NCI-H345 treated with DMSO at 0.1 percent for 48 hours (cell line): ENCODE data around the gene MVB12A.
A peak's percentile ranks its signal among the peaks of the same experiment; 100 is the strongest.

Experiments used
- DNase-seq: peaks from one replicate; lab custom pipeline; 2025; ENCODE audit not compliant: unreplicated experiment; lab: John Stamatoyannopoulos, UW

MVB12A gene

DNA sequence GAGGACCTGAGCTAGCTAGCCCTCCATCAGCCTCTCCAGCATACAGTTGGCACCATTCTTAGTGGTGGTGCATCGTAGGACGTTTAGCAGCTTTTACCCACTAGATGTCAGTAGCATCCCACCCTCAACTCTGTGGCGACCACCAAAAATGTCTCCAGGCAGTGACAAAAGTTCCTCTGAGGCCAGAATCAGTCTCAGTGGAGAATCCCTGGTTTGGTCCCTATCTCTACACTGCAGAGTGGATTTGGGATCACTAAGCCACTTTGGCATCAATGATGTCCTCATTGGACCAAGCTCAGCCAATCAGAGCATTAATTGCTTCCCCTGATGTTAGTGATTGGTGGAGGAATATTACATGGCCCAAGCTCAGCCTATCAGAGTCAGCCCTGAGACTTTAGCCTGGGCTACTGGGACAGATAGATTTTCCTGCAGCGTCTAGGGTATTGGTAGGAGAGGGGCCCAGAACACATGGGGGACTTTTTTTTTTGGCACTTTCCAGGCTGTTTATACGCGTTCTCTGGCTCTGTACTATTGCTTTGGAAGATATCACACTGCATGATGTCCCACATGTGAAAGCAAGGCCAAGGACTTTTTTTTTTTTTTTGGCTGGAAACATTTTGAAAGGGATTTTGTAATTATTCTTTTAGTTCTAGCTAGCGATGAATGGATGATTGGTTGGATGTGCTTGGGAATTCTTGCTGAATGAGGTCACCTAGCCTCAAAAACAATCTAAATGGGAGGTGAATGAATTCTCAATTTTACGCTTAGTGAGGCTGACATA, 21.6 kb downstream of the MVB12A start:
- no peak for DNase-seq

DNA sequence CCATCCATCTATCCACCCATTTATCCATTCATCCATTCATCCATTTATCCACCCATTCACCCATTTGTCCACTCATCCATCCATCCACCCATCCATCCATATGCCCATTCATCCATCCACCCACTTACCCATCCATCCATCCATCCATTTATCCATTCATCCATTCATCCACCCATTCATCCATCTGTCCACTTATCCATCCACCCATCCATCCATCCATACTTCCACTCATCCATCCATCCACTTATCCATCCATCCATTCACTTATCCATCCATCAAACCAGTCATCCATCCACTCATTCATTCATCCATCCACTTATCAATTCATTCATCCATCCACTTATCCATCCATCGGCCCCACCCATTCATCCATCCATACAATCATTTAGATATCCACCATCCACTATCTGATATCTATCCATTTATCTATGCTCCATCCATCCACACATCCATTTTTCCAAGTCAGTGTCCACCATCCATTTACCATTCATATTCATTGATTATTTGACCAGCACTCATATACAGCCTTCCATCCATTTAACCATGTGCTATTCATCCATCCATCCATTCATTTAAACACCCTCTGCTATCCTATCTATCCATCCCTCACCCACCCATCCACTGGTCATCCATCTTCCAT, 25.8 kb downstream of the MVB12A start:
- DNase-seq, result no peak

DNA sequence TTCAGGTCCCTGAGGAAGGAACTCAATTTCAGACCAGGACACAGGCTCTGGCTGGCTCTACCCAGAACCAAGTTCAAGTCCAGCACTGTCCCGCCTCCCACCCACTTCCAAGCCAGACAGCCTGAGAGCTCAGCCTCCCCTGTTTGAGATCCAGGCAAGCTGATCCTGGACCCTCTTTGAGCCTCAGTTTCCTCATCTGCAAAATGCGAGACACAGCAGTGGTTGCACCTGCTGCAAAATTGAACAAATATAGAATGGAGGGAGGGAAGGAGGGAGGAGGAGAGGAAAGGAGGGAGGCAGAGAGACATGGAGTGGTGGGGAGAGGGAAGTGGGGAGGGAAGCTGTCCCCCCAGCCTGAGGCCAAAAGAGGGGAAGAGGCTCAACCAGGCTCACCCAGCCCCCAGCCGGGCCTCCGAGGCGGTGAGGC, 27.9 kb downstream of the MVB12A start:
- DNase-seq, result no peak

DNA sequence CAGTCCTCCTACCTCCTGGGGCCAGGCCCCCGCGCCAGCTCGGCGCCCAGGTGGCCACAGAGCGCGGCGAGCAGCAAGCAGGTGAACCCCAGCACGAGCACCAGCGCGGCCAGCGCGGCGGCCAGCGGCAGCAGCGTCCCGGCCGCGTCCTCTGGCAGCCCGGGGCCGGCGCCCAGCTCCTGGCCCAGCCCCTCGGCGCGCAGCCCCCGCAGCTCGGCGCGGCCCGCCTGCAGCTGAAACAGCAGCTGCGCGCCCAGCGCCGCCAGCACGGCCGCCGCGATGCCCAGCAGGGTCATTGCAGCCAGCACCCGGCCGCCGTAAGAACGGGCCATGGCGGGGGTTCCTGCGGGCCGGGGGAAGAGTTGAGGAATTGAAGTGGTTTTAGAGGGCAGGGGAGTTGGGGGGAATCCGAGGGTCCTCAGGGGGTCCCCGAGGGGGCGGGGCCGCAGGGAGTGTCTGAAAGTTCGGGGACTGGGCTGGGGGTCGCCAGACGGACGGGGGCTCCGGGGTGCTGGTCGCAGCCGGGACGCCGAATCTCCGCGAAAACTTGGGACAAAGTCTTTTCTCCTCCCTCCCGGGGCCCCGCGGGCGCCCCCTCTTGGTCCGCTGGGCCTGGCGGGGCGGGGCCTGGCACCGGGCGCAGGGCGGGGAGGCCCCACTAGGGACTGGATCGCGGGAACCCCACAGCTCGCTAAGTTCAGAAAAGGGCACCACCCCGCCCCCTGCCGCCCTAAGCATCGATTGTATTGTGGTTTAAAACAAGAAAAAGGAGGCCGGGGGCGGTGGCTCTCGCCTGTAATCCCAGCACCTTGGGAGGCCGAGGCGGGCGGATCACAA, 28.5 kb downstream of the MVB12A start, which contains the start of gene TMEM221:
TSS of gene TMEM221 (minus strand) at position 538 of the 837 bp plus-strand sequence. CDS start at position 332, 206 bp downstream.
- DNase-seq, result no peak

DNA sequence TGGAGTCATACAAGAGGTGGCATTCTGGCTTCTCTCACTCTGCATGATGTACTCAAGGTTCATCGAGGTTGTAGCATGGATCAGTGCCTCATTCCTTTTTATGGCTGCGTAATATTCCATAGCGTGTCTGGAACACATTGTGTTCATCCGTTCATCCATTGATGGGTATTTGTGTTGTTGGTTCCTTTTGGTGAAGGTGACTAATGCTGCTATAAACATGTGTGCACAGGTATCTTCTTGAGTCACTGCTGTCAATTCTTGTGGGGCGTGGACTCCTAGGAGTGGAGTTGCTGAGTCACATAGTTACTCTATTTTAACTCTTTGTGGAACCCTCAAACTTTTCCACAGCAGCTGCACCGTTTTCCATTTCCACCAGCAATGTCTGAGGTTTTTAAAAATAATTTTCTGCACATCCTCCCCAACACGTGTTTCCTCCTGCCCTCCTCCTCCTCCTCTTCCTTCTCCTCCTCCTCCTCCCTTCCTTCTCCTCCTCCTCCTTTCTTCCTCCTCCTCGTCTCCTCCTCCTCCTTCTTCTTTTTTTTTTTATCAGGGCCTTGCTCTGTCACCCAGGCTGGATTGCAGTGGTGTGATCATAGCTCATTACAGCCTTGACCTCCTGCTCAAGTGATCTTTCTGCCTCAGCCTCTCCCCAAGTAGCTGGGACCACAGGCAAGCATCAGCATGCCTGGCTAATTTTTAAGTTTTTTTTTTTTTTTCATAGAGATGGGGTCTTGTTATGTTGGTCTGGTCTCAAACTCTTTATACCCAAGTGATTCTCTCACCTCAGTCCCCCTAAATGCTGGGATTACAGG, 30.6 kb downstream of the MVB12A start:
- no peak for DNase-seq

DNA sequence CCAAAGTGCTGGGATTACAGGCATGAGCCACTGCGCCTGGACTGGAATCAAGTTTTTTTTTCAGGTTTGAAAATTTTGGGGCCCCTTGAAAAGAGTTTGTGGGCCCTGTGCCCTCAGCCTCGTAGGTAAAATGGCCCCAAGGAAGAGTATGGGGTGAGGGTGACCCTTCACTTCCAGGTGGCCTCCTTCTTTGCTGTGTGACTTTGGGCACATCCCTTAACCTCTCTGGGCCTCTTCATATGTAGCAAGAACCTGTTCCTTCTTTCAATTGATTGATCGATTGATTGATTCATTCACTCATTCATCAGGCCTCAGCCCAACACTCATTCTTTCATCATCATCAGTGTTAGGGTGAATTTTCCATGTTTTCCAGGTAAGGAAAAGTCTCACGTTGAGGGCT, 32.0 kb downstream of the MVB12A start:
- no peak for DNase-seq

DNA sequence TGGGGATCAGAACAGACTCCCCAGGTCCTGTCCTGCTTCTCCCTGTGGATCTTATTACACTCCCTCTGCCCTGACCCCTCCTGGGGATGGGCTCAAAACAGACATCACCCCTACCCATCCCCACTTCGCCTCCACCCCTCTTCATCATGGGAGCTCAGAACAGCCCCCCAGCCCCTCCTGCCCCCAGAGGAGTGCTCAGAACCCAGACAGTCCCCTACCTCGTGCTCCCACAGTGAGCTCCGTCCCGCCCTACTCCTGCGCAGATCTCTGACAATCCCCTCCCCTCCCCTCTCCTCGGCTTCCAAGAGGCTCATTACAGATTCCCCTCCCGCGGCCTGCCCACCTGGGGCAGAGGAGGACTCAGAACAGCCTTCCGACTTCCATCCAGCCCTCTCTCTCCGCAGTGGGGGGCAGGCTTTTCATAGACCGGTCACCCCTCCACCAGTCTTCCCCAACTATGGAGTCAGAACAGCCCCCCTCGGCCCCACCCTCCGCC, 34.8 kb downstream of the MVB12A start:
- peak; percentile 6 for DNase-seq

DNA sequence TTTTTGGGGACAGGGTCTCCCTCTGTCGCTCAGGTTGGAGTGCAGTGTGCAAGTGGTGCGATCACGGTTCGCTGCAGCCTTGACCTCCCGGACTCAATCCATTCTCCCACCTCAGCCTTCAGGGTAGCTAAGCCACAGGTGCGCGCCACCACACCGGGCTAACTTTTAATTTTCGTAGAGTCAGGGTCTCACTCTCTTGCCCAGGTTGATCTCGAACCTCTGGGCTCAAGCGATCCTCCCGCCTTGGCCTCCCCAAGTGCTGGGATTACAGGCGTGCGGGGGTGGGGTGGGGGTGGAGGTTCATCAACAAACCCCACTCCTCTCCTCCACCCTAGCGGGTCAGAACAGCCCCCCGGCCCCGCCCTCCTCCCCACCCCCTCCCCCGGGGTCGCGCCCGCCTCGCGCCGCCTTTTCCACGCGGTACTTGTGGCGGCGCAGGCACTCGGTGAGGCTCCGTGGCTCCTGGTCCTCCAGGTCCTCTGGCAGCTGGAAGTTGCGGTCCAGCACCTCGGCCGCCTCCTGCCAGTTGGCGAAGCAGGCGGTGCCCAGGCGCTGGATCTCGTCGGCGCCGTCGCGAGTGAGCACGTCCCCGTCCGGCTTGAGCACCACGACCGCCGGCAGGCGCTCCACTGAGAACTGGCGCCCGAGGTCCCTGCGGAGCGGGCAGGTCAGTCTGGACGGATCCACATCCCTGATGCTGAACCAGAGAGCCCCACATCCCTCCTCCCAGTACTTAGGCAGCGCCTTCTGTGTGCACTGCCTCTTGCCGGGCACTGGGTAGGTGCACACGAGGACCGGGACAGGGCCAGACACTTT, 35.7 kb downstream of the MVB12A start:
- no peak for DNase-seq

DNA sequence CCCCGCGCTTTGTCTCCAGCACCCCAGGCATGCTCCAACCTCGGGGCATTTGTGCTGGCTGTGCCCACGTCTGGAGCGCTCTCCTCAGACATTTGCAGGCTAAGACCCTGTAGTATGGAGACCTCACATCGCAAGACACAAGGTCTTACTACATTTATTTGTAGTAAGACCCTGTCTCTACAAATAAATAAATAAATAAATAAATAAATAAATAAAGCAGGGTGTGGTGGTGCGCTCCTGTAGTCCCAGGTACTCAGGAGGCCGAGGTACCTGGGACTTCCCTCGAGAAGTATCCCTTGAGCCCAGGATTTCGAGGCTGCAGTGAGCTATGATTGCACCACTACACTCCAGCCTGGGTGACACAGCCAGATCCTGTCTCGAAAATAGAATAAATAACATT, 36.3 kb downstream of the MVB12A start:
- DNase-seq, result no peak

DNA sequence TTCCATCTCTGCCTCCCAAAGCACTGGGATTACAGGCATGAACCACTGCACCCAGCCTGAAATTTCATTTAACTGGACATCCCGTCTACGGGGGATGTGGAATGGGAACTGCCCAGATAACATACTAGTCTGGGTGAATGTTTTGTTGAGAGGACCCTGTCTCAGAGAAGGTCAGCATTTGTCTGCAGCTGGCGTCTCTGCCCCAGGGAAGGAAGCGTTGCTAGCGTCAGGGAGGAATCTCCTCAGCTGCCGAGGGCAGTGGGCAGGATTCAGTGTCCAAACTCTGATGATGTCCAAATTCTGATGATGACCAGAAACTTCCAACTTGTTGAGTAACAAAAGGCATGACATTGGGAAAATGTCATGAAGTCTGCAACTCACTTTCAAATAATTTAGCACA, 37.8 kb downstream of the MVB12A start:
- DNase-seq, result no peak

DNA sequence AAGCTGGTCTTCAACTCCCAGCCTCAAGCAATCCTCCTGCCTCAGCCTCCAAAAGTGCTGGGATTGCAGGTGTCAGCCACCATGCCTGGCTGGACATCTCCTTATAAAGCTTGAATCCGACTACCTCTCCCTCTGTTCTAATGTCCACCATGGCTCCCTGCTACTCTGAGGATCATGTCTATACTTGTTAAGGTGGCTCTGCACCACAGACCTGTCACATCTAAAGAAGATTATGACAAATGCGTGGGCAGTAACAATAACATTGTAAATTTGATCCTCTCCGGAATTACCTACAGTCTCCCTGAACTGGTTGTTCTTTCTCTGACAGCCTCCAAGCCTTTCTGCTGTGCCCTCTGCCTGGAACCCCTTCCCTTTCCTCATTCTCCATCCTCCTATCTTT, 39.1 kb downstream of the MVB12A start:
- no peak for DNase-seq

DNA sequence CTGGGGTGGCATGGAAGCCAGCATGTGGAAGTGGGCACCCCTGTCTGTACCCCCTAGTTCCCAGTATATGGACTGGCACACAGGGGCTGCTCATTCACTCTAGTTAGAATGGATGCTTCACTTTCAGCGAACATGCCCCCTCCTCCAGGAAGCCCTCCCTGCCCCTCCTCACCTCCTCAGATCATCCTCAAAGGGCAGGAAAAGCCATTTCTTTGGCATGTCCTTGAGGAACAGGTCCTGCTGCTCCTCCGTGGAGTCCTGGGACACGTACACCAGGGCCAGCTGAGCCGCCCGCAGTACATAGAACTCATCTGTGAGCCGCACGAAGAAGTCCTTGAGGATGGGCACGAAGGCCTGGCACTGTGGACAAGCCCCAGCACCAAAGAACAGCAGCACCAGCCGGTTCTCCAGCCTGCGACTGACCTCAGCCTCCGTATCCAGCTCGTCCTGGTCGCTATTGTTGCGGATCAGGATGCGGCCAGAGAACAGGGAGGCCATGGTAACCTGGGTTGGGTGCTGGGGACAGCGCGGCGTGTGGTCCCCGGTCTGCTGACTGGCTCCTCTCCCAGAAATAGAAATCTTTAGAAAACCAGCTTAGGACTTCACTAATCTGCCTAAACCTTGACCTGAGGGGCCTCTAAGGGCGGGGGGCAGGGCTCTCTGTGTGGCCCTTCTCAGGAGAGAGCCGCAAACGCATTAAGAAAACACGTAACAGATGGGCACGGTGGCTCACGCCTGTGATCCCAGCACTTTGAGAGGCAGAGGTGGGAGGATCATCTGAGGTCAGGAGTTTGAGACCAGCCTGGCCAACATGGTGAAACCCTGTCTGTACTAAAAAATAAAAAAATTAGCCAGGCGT, 40.8 kb downstream of the MVB12A start, which contains the start of gene NXNL1:
TSS of gene NXNL1 (minus strand) at position 555 of the 859 bp plus-strand sequence. CDS start at position 498, 57 bp downstream.
- no peak for DNase-seq

DNA sequence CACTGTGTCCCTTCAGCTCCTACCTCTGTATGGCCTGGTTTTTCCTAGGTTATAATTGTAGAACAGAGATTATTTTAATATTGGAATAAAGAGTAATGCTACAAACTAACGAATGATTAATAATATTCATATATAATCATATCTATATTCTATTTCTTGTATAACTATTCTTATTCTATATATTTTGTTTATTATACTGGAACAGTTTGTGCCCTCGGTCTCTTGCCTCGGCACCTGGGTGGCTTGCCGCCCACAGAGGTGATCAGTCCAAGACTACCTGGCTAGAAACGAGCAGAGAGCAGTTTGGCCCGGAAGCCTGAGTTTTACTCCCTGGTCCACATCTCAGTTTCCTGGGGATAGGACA, 46.6 kb downstream of the MVB12A start:
- DNase-seq, result no peak

DNA sequence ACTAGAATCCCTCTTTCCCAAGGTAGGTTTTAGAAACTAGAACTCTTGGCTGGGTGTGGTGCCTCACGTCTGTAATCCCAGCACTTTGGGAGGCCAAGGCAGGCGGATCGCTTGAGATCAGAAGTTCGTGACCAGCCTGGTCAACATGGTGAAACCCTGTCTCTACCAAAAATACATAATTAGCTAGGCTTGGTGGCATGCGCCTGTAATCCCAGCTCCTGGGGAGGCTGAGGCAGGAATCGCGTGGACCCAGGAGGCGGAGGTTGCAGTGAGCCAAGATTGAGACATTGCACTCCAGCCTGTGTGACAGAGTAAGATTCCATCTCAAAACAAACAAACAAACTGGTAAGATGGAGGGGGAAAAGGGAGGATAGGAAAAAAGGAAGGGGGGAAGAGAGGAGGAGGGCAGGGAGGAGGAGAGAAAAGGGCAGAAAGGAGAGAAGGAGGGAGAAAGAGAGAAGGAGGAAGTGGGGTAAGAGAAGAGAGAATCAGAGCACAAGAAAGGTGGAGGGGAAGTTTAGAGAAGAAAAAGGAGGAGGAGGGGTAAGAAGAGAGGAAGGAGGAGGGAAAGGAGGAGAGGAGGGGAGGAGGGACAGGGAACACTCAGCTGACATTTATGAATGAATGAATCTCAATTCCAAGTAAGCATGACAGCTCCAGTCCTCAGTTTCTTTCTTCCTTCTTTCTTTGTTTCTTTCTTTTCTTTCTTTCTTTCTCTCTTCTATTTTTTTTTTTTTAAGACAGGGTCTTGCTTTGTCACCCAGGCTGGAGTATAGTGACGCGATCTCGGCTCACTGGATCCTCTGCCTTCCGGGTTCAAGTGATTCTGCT, 47.8 kb downstream of the MVB12A start:
- DNase-seq, result no peak

DNA sequence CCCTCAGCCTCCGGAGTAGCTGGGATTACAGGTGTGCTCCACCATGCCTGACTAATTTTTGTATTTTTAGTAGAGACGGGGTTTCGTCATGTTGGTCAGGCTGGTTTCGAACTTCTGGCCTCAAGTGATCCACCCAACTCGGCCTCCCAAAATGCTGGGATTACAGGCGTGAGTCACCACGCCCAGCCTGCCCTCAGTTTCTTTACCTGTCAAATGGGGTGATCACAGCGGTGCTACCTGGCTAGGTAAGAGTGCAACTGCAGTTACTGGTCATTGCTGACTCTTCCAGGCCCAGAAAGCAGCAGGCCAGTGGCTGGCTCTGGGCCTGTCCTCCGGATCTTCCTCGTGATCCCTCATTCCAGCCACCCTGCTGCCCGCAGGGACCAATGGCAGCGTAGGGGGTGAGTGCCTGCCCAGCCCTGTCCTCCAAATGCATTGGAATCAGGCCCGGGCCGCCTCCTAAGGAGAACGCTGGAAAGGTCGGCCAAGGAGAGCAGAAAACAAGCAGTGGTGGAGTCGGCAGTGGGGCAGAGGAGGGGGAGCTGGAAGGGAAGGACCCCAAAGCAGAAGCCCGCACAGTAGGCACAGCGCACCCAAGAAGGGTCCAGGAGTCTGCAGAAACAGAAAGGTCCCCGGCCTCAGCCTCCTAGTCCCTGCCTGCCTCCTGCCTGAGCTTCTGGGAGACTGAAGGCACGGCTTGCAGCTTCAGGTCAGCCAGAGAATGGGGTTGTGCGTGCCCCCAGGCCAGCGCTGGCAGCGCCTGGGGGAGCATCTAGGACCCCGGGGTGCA, 48.6 kb downstream of the MVB12A start:
- no peak for DNase-seq

DNA sequence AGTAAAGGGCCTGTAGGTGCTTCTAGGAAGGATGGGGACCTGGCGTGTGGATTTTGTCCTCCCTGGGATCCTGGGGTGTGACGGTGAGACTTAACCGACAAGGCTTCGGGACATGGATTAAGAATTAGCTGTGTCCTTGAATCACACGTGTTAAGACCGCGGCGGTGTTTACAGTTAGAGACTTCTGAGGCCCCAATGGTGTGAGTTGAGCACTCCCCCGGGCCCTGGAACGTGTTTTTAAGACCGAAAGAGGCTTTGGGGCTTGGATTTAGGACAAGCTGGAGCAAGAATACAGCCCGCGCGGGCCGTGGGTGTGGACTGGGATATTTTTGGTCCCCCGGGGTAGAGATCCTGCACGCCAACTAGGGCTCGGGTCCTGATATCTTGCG, 49.2 kb downstream of the MVB12A start:
- no peak for DNase-seq

DNA sequence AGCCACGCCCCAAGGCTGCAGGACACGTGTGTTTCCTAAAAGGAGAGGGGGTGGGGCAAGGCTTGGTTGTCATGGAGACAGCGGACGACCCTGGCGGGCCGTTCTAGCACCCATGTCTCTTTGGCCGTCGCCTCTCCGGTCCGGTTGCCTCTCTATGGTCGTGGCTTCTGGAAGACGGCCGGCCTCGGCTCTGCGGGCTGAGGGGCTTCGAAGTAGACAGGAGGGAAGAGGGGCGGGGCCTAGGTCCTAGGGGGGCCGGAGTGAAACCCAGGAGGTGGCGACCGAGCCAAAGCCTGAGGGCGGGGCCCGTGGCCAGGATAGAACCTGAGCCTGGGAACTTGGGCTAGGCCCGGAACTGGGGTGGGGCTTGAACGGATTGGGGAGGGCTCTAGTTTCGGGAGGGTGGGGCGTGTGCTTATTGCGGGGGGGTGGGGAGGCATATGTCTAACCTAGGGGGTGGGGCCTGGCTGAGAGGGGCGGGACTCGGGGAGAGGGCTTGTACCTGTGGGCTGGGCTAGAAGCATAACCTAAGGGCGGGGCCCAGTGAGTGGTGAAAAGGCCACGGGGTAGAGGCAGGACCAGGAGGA, 49.7 kb downstream of the MVB12A start:
- DNase-seq, result no peak
